ENCODE data around the gene SMYD1.
"Not testable (repeated sequence)": the region's sequence is repeated elsewhere in the genome, so short reads cannot be mapped to it uniquely, and the experiment has no call there.

The SMYD1 gene

DNA sequence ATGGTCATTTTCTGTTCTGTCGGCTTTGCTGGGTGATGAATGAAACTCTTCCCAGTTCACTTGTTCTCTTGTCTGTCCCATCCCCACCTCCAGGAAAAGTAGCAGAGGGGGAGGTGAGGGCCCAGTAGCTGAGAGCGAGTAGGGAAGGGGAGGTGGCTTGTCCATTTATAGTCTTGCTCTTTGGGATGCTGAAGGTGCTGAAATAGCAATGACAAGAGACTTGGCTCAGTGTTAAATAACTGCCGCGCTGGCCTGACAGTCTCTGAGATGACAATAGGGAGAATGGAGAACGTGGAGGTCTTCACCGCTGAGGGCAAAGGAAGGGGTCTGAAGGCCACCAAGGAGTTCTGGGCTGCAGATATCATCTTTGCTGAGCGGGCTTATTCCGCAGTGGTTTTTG, at the start of gene SMYD1:
Gene SMYD1, plus strand, starts transcription at position 228 of the 400 bp plus-strand sequence. Its CDS starts 40 bp downstream, at position 268.
- DNase-seq (ENCODE audit: low read depth), result no peak

DNA sequence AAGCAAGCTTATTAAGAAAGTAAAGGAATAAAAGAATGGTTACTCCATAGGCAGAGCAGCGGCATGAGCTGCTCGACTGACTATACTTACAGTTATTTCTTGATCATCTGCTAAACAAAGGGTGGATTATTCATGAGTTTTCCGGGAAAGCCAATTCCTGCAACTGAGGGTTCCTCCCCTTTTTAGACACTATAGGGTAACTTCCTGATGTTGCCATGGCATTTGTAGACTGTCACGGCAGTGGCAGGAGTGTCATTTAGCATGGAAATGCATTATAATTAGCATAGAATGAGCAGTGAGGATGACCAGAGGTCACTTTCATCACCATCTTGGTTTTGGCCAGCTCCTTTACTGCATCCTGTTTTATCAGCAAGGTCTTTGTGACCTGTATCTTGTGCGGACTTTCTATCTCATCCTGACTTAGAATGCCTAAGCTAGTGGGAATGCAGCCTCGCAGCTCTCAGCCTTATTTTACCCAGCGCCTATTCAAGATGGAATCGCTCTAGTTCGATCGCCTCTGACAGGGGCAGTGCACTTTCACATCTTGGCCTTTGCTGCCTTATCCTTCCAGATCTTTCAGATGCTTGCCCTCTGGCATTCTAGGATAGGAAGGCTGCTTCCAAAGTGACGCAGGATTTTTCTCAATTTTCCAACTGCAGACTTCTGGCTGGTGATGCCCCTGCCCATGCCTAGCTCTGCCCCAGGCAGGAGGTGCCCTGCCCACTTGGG, 49.4 kb upstream of the SMYD1 start:
- DNase-seq (ENCODE audit: low read depth), result not testable (repeated sequence)

DNA sequence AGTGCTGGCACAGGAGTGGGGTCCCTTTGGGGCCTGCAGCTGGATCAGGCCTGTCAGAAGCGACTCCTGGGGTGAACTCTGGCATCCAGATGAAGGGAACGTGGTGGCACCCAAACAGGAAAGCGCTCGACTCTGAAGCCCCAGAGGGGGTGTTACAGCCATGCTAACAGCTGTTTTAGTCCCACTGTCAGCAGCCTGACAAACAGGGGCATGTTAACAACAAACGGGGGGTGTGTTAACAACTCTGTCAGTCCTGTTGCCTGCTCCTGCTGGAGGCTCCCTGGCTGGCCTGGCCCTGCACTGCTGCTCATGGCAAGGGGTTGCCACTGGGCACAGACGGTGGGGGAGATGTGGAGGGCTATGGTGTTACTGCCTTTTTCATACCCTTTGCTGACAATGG, 48.7 kb upstream of the SMYD1 start:
- DNase-seq (ENCODE audit: low read depth), result no peak

DNA sequence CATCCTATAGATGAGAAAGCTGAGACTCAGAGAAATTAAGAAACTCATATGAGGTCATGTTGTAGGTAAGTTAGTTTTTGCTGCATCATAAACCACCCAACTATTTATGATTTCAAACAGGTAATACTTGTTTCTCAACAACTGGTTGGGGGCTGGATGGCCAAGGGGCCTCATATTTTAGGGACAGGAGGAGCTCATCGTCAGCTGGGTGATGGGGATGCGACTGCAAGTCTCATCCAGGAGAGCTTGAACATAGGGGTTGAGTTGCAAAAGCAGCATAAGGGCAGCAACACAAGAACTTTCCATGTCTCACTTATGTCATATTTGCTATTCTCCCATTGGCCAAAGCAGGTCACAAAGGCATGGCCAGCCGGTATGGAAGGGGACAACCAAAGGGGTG, 47.6 kb upstream of the SMYD1 start:
- no peak for DNase-seq (ENCODE audit: low read depth)

DNA sequence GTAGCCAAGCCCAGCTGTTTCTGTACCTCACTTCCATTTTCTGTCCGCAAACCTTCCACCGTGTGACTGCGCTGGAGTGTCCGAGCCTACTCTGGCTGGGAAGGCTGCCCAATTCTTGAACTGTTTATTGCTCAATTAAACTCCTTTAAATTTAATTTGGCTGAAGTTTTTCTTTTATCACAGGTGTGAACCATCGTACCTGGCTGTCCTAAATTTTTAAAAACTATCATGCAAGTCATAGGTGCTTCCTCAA, 45.0 kb upstream of the SMYD1 start:
- DNase-seq (ENCODE audit: low read depth), result no peak

DNA sequence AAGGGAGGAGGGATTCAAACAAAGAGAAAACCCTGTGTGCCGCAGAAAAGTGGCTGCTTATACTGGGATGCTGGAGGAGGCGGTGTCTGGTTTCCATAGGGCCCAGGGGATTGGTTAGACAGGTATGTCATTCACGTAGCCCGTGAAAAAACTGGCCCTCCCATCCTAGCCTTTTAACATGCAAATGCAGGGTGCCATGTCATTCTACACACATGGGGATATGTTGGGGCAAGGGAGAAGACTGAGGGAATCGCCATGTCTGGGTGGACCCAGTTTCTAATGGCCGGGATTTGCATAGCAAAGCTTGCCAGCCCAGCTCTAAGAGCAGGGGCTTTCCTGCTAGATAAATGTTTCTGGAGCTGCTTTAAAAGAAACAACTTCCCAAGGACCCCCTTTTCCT, 43.1 kb upstream of the SMYD1 start:
- DNase-seq (ENCODE audit: low read depth), result no peak

DNA sequence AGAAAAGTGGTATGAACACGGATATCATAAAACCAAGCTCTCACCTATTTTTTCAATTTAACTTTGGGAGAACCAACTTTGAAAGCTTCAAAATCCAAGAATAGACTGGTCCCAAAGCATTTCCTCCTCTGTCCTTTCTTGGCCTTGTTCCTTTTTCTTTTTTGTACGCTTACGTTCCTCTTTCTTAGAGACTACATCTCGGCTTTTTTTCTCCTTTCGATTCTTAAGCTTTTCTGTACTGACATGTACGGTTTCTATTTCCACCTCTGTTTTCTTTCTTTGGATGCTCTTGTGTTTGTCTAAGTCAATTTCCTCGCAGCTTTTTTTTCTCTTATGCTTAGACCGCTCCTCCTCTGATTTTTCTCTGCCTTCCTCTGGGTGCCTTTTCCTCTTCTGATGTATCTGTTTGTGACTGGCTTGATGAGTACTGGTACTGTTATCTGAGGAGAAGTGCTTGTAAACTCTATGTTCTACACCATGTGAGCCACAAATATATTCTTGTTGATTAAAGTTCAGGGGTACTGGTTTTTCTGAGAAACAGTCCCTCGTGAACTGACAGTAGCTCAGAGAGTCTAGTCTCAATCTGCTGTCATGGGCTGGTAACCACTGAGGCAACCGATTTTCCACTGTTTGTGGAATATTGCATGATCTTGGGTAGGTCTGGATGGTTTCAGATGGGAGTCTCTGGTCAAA, 39.8 kb upstream of the SMYD1 start:
- DNase-seq (ENCODE audit: low read depth), result no peak

DNA sequence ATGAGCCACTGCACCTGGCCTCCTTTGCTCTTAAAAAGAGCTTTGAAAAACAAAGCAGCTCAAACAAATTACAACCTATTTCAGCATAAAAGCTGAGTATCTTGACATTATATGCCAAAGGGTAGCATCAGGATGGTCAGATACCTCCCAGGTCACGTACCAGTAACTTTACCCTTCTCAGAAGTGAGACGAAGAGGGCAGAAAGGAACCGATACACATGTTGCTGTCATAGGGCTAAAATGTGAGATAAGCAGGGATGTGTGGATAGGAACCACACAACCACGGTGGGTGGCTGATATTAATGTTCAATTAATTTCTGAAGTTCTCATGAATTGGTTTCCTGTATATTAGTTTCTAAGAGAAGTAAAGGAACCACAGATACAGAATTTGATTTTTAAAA, 38.7 kb upstream of the SMYD1 start:
- DNase-seq (ENCODE audit: low read depth), result no peak

DNA sequence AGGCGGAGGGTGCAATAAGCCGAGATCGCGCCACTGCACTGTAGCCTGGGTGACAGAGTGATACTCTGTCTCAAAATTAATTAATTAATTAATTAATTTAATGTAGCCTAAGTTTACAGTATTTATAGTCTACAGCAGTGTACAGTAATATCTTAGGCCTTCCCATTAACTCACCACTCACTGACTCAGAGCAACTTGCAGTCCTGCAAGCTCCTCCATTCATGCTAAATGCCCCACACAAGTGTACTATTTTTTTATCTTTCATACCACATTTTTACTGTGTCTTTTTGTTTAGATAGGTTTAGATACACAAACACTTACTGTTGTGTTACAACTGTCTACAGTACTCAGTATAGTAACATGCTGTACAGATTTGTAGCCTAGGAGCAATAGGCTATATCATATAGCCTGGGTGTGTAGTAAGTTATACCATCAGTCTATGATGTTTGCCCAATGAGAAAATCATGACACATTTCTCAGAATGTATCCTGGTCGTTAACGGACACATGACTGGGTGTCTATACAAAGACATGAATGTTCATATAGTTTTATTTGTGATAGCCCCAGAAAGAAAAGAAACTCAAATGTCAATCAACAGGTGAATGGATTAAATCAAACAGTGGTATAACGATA, 35.4 kb upstream of the SMYD1 start:
- DNase-seq (ENCODE audit: low read depth), result no peak

DNA sequence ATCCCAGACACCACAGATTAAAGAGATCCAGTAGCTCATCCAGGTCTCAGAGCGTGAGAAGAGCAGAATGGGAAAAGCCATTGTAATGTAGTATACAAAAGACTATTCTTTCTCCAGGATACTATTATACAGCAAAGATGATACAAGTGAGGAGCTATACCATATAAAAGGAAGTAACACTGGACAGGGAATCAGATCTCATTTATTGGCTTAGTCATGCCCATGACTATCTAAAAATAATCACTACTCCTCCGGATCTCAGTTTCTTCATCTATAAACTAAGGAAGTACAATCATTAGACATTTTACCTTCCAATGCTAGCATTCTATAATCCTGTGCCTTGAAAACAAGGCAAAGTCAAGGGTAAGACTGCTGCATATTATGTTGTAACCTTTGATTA, 31.4 kb upstream of the SMYD1 start:
- peak; percentile 17 for DNase-seq (ENCODE audit: low read depth)

DNA sequence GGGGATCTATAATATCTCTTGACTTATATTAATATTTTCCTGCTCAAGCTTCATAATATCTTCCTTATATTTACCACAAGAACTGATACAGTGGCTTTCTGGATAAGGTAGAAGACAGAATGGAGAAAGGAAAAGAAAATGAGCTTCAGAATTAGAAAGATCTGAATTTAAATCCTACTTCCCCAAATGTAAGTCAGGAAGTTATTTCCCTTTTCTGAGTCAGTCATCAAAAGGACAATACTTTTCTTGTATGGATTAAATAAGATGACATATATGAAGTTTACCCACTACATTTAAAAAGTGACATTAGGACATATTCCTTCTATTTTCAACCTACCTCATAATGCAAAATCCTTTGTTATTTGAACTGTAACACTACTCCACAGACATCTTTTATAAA, 31.0 kb upstream of the SMYD1 start:
- DNase-seq (ENCODE audit: low read depth), result no peak

DNA sequence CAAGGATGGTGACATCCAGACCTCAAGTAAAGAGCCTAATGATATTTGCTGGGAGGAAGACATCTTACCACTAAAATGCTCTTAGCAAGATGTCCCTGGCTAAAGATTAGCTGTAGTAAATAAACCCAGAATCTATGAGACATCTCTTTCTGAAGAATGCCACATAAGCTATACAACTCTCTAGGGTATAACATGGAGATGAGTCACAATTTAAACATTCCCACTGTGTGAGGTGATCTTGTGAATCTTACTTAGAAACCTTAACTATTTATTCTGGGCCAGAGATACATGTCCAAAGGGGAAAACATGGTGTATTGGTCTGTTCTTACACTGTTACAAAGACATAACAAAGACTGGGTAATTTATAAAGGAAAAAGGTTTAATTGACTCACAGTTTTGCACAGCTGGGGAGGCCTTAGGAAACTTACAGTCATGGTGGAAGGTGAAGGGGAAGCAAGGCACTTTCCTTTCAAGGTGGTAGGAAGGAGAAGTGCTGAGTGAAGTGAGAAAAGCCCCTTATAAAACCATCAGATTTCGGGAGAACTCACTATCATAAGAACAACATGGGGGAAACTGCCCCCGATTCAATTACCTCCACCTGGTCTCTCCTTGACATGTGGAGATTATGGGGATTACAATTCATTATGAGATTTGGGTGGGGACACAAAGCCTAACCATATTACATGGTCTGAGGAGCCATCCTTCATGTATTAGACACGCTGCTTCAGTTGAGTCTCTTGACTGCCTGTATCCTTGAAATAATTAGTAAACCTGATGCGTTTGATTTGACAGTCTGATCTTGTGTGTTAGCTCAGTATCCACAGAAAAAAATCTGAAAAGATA, 29.1 kb upstream of the SMYD1 start:
- DNase-seq (ENCODE audit: low read depth), result peak; percentile 93

DNA sequence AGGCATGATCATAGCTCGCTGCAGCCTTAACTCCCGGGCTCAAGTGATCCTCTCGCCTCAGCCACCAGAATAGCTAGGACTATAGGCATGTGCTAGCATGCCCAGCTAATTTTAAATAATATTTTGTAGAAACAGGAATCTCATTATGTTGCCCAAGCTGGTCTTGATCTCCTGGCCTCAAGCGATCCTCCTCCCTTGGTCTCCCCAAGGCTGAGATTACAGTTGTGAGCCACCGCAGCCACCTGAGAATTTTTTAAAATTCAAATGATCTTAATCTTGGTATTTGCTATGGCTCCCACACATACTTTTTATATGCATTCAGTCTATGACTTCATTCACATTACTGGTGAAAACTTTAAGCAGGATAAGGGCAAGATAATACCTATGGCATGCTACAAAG, 25.1 kb upstream of the SMYD1 start:
- no peak for DNase-seq (ENCODE audit: low read depth)

DNA sequence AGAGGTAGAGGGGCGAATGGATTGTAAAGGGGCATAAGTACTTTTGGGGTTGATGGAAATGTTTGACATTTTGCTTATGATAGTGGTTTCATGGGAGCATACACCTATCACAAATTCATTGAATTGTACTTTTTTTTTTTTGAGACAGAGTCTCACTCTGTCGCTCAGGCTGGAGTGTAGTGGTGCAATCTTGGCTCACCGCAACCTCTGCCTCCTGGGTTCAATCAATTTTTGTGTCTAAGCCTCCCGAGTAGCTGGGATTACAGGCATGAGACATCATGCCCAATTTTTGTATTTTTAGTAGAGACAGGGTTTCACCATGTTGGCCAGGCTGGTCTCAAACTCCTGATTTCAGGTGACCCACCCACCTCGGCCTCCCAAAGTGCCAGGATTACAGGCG, 22.1 kb upstream of the SMYD1 start:
- DNase-seq (ENCODE audit: low read depth), result not testable (repeated sequence)

DNA sequence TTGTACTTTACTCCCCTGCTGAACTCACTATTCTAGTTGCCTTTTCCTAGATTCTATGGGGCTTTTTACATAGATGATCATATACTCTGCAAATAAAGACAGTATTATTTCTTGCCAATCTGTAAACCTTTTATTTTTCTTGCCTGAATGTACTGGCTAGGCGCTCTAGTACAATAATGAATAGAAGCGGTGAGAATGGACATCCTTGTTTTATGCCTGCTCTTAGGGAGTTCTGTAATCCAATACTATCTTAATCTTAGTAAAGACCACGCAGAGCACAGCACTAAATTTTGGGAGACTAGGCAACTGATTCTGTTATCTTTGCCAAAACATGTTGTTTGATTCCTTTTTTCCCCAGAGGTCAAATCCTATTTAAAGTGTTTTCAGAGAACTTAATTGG, 19.1 kb upstream of the SMYD1 start:
- DNase-seq (ENCODE audit: low read depth), result no peak

DNA sequence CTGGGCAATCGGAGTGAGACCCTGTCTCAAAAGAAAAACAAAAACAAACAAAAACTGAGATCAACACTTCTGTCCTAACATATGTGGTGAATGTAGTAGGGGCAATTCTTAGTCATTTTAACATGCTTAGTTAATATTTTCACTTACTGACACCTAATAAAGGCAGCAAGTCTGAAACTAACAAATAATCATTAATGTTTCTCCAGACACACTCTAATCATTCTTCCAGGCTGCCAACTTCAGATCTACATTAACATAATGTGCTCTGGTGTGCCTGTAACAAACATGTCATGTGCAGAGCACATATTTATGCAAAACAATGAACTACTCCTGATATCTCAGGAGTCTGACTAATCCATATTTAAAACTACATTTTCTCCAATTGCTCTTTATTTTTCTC, 18.0 kb upstream of the SMYD1 start:
- no peak for DNase-seq (ENCODE audit: low read depth)

DNA sequence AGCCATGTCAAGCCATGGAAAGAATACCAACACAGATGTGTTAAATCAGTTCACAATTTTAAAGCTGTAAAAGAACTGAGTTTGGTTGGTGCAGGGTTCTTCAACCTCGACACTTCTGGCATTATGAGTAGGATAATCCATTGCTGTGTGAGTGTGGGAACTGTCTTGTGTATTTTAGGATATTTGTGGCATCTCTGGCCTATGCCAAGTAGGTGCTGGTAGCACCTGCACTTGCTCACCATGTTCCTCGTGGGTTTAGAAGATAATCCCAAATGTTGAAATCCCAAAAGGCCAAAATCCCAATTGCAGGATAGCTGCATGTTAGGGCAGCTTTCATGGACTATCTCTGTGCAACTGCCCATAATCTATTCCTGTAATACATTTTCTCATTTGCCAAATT, 15.8 kb upstream of the SMYD1 start:
- no peak for DNase-seq (ENCODE audit: low read depth)

DNA sequence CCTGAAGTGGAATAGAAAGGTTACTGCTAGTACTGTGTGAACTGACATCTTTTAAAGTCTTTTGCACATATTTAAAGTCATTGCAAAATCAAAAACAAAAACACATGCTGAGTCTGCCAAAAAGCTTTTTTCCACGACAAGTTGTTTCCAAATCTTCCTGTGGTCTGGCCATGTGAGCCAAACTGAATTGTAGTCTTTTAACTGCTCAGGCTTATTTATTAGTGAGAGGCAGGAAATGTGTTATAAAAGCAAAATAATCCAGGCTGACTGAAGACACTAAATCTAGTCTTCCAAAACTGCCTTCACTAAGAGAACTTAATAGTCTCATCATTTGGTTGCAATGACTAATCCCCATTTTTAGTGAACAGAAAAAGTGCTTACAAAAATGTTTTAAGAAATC, 14.3 kb upstream of the SMYD1 start:
- DNase-seq (ENCODE audit: low read depth), result no peak

DNA sequence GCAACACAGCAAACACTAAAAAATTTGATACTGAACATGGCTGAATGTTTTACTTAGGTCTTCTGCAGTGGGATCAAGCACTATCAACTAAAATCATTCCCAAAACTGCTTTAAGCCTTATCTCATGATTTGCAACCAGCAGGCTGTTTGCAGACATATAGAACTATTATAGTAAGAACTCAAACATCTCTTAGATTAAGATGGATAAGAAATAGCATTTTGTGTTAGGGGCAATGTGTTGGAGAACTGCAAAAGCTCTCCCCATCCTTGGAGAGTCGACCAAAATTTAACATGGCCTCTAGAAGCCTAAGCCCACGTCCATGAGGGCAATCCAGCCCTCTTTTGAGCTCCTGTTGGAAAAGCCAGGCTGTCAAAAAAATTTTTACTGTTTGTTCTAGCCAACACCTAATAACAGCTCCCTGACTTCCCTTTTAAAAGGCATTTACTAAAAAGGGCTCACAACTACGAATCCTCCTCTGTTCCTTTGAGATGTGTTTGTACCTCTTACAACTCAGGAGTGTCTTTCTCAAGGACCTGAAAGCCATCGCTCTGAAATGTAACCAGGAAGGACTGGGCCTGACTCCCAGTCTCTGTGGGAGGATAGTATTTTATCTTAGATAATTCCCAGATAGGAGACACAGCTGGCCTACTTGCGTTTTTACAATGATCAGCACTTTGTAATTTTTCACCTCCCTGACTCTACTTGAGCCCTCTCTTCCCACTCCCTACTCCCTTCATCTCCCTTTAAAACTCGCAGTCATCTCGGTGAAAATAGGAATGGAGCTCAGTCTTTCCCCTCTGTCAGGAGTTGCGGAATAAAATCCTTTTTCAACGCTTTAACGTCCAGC, 13.5 kb upstream of the SMYD1 start:
- peak; percentile 8 for DNase-seq (ENCODE audit: low read depth)

DNA sequence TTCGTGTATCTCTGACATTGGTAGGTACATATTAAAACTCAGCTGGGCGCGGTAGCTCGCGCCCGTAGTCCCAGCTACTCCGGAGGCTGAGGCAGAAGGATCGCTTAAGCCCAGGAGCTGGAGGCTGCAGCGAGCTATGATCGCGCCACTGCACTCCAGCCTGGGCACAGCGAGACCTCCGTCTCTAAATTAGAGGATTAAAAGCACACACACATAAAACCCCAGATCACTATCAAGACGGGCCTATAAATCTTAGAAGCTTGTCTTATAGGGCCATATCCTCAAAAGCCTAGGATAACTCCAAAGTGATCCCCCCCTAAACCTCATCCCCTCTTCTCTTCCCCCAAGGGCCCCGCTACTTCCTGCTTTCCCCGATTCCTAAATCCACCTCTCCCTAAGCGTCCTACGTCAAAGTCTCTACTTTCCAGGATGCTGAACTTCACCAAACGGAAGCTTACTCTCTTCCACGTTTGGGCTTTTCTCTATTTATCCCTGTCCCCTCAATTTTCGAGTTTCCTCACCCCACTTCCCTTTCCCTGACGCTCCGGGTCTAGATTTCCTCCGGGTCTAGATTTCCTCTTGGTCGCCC, 12.7 kb upstream of the SMYD1 start:
- DNase-seq (ENCODE audit: low read depth), result peak; percentile 45

DNA sequence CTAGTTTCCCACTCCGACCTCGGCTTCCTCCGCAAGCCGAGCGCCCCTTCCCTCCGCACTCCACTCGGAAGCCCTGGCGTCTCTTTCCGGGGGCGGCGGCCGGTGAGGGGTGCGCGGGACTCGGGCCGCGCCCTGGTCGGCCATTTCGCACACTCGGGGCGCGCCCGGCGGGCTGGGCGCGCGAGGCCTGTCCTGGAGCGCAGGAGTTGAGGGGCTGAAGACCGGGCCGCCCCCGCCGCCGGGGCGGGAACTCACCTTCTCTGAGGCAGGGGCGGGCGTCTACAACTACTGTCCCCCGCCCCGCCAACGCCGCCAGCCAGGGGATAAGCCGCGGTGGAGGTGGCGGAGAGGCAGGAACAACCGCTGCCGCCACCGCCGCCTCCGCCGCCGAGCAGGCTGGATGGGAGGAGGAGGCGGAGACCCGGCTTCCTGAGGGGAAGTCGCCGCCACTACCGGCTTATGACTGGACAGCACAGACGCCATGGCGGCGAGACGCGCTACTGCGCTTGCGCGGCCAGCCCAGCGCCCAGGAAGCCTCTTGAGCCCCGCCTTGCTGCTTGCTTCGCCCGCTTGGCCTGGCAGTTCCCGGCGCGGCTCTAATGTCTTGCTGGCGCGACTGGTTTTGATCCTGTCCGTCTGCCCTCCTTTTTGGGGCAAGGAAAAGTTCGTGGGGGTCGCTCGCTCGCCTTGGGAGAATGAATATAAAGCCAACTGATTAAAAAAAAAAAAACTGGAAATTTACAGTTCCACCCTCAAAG, 12.1 kb upstream of the SMYD1 start, which contains the start of gene KRCC1:
Gene KRCC1, minus strand, starts transcription at position 413 of the 758 bp plus-strand sequence. CDS start 27,220 bp downstream, outside the sequence.
- DNase-seq (ENCODE audit: low read depth), result peak; percentile 93
